ENCODE measurements around the gene ETV4.

GRCh38 chr17:43534909-43535308, 11.2 kb downstream of the ETV4 start:
- TF ChIP-seq POLR2A (IDR thresholded peaks at IDR 0.05): no peak
- TF ChIP-seq, protein P1, sequence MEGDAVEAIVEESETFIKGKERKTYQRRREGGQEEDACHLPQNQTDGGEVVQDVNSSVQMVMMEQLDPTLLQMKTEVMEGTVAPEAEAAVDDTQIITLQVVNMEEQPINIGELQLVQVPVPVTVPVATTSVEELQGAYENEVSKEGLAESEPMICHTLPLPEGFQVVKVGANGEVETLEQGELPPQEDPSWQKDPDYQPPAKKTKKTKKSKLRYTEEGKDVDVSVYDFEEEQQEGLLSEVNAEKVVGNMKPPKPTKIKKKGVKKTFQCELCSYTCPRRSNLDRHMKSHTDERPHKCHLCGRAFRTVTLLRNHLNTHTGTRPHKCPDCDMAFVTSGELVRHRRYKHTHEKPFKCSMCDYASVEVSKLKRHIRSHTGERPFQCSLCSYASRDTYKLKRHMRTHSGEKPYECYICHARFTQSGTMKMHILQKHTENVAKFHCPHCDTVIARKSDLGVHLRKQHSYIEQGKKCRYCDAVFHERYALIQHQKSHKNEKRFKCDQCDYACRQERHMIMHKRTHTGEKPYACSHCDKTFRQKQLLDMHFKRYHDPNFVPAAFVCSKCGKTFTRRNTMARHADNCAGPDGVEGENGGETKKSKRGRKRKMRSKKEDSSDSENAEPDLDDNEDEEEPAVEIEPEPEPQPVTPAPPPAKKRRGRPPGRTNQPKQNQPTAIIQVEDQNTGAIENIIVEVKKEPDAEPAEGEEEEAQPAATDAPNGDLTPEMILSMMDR (IDR thresholded peaks at IDR 0.05): no peak
- no peak for TF ChIP-seq POLR2AphosphoS5 (IDR thresholded peaks at IDR 0.05)

All from breast epithelium (tissue), 3 donors.